HepG2 (cell line): ENCODE measurements around the gene SRSF10. TPM values are rescaled to one million over a fixed set of nuclear protein-coding genes. Genes with fewer than 3 reads are reported as not detected.

Source experiments
- ASH2L ChIP-seq: fragments of 300-600, 200-600 bp; sonication (generic); IDR thresholded peaks from 2 replicates; pipeline ENCODE4 v1.7.0; 2017; ENCODE audit warnings: low read depth, mild to moderate bottlenecking, moderate library complexity, mixed read lengths, low read length; ENCODE audit not compliant: insufficient read length
- ERF ChIP-seq: IDR thresholded peaks from 2 replicates; pipeline ENCODE4 v1.6.1; 2018; ENCODE audit warnings: missing biosample characterization, missing genetic modification reagents
- HCFC1 ChIP-seq: fragments of 150-350 bp; IDR thresholded peaks from 2 replicates; pipeline ENCODE4 v1.6.1; 2014; ENCODE audit warnings: low read depth, low read length
- TEAD2 ChIP-seq: sonication (generic); formaldehyde crosslinking; IDR thresholded peaks from 2 replicates; pipeline ENCODE4 v1.9.0; 2021; ENCODE audit warnings: missing genetic modification reagents
- ZBTB20 ChIP-seq: sonication (generic); formaldehyde crosslinking; IDR thresholded peaks from 2 replicates; pipeline ENCODE4 v1.8.1; 2023; ENCODE audit warnings: missing genetic modification reagents, low read depth, mild to moderate bottlenecking, borderline replicate concordance
- ZFP36 ChIP-seq: fragments of 150-350 bp; IDR thresholded peaks from 2 replicates; pipeline ENCODE4 v1.6.1; 2018; ENCODE audit warnings: borderline replicate concordance, low read length, low read depth; ENCODE audit not compliant: partially characterized antibody
- ZNF143 ChIP-seq: sonication (generic); formaldehyde crosslinking; IDR thresholded peaks from 2 replicates; pipeline ENCODE4 v1.4.0; 2020; ENCODE audit warnings: missing genetic modification reagents
- ZNF256 ChIP-seq: sonication (generic); formaldehyde crosslinking; conservative IDR thresholded peaks from 2 replicates; pipeline ENCODE4 v1.4.0; 2020; ENCODE audit warnings: missing genetic modification reagents
- ZNF329 ChIP-seq: sonication (generic); formaldehyde crosslinking; IDR thresholded peaks from 2 replicates; pipeline ENCODE4 v1.9.0; 2021; ENCODE audit warnings: low read depth, mild to moderate bottlenecking, missing genetic modification reagents
- ZNF484 ChIP-seq: sonication (generic); formaldehyde crosslinking; IDR thresholded peaks from 2 replicates; pipeline ENCODE4 v1.5.1; 2020; ENCODE audit warnings: mild to moderate bottlenecking, low read depth, missing genetic modification reagents, borderline replicate concordance
- ZNF614 ChIP-seq: IDR thresholded peaks from 2 replicates; pipeline ENCODE4 v1.6.1; 2018; ENCODE audit warnings: missing biosample characterization, missing genetic modification reagents, inconsistent platforms, borderline replicate concordance
- ZNF619 ChIP-seq: sonication (generic); formaldehyde crosslinking; IDR thresholded peaks from 2 replicates; pipeline ENCODE4 v1.4.0; 2020; ENCODE audit warnings: mild to moderate bottlenecking, missing genetic modification reagents
- ZNF709 ChIP-seq: sonication (generic); formaldehyde crosslinking; IDR thresholded peaks from 2 replicates; pipeline ENCODE4 v1.5.0; 2020; ENCODE audit warnings: mild to moderate bottlenecking, missing genetic modification reagents
- ZSCAN31 ChIP-seq: sonication (generic); formaldehyde crosslinking; IDR thresholded peaks from 2 replicates; pipeline ENCODE4 v1.5.0; 2020; ENCODE audit warnings: low read depth, mild to moderate bottlenecking, missing genetic modification reagents
- polyA plus RNA-seq, 8 experiments: library from polyadenylated mRNA; depleted of rRNA in 3 of 8; stranded (reverse) in 7 of 8; unstranded in 1 of 8; fragments of >200 nt; fragmentation: Illumina TruSeq in 4 of 8; extraction: Trizol in 4 of 8; gene quantifications; 2 replicates each; pipeline versions ENCODE4 v1.2.1 to v1.2.3, GENCODE V29; 2011 to 2016; ENCODE audit warnings: low read depth in 4 of 8, missing spikeins in 1 of 8, mixed read lengths in 1 of 8; ENCODE audit not compliant: insufficient read depth in 1 of 8
- total RNA-seq, 5 experiments: library from RNA; depleted of rRNA; stranded (reverse); fragments of >200 nt; fragmentation: Illumina TruSeq; extraction: Trizol; gene quantifications; 2 replicates each; pipeline ENCODE4 v1.2.3, GENCODE V29; 2016; ENCODE audit warnings: low read depth in 1 of 5
- TF ChIP-seq, protein P1 (sequence below): sonication (generic); formaldehyde crosslinking; IDR thresholded peaks from one replicate; pipeline ENCODE4 v1.5.1; 2020; ENCODE audit warnings: mild to moderate bottlenecking, missing genetic modification reagents; ENCODE audit errors: not compliant biosample characterization
- TF ChIP-seq, protein P2 (sequence below): sonication (generic); formaldehyde crosslinking; conservative IDR thresholded peaks from 2 replicates; pipeline ENCODE4 v1.5.0; 2020; ENCODE audit warnings: missing genetic modification reagents

SRSF10 gene
- total and polyA plus RNA-seq, 2 of the 13 experiments (the other 11 are each of a cell fraction or from before 2014, with no cell fraction given), result 126 to 186 TPM

DNA sequence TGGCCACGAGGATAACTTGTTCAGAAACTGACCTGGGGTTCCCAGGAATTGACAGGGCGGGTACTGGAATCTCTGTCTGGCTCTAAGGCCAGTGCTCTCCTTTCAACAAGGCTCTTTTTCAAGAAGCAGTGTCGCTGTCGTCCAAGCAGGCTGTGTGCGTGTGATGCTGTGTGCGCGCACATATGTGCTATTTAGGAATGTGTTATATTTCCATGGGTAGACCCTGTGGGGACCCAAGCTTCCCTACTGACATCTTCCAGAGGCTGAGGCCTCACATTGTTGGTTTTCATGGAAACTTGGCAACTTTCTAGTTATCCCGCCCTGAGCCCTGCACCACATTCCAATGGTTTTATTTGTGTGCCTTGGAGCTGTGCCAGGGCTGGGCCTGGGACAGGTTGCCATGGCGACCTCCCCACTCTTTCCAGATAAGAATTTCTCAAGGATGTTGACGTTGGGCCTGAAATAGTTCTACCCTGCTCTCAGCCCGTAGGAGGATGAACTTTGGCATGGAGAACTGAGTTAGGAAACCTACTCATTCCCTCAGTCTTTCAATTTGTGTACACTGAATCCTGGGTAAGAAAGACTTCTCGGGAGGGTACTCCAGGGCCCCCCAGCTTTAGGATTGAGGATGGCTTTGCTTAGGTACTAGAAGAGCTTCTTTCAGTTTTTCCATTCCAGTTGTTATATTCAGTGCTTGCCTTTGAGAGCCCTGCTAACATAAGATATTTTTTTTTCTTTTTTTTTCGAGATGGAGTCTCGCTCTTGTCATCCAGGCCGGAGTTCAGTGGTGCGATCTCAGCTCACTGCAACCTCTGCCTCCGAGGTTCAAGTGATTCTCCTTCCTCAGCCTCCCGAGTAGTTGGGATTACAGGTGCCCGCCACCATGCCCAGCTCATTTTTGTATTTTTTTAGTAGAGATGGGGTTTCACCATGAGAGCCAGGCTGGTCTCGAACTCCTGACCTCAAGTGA, 38.8 kb upstream of the SRSF10 start (continued):
- TF ChIP-seq, protein P1, sequence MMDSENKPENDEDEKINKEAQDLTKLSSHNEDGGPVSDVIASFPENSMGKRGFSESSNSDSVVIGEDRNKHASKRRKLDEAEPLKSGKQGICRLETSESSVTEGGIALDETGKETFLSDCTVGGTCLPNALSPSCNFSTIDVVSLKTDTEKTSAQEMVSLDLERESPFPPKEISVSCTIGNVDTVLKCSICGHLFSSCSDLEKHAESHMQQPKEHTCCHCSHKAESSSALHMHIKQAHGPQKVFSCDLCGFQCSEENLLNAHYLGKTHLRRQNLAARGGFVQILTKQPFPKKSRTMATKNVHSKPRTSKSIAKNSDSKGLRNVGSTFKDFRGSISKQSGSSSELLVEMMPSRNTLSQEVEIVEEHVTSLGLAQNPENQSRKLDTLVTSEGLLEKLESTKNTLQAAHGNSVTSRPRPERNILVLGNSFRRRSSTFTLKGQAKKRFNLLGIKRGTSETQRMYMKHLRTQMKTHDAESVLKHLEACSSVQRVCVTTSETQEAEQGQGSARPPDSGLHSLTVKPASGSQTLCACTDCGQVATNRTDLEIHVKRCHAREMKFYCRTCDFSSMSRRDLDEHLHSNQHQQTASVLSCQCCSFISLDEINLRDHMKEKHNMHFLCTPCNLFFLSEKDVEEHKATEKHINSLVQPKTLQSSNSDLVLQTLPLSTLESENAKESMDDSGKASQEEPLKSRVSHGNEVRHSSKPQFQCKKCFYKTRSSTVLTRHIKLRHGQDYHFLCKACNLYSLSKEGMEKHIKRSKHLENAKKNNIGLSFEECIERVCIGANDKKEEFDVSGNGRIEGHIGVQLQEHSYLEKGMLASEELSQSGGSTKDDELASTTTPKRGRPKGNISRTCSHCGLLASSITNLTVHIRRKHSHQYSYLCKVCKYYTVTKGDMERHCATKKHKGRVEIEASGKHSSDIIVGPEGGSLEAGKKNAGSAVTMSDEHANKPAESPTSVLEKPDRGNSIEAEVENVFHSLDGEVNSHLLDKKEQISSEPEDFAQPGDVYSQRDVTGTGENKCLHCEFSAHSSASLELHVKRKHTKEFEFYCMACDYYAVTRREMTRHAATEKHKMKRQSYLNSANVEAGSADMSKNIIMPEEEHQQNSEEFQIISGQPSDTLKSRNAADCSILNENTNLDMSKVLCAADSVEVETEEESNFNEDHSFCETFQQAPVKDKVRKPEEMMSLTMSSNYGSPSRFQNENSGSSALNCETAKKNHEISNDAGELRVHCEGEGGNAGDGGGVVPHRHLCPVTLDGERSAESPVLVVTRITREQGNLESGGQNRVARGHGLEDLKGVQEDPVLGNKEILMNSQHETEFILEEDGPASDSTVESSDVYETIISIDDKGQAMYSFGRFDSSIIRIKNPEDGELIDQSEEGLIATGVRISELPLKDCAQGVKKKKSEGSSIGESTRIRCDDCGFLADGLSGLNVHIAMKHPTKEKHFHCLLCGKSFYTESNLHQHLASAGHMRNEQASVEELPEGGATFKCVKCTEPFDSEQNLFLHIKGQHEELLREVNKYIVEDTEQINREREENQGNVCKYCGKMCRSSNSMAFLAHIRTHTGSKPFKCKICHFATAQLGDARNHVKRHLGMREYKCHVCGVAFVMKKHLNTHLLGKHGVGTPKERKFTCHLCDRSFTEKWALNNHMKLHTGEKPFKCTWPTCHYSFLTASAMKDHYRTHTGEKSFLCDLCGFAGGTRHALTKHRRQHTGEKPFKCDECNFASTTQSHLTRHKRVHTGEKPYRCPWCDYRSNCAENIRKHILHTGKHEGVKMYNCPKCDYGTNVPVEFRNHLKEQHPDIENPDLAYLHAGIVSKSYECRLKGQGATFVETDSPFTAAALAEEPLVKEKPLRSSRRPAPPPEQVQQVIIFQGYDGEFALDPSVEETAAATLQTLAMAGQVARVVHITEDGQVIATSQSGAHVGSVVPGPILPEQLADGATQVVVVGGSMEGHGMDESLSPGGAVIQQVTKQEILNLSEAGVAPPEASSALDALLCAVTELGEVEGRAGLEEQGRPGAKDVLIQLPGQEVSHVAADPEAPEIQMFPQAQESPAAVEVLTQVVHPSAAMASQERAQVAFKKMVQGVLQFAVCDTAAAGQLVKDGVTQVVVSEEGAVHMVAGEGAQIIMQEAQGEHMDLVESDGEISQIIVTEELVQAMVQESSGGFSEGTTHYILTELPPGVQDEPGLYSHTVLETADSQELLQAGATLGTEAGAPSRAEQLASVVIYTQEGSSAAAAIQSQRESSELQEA (CRISPR knock-in tag), result no peak
- TF ChIP-seq ZNF709 (CRISPR knock-in tag), result no peak
- TF ChIP-seq ZNF619 (CRISPR knock-in tag), result no peak
- TF ChIP-seq ZNF329 (CRISPR knock-in tag), result no peak
- TF ChIP-seq ZNF256, result no peak
- peak; percentile 65 for TF ChIP-seq ZNF143 (CRISPR knock-in tag)
- no peak for TF ChIP-seq HCFC1
- no peak for TF ChIP-seq ZFP36
- no peak for TF ChIP-seq TEAD2 (CRISPR knock-in tag)
- TF ChIP-seq ZNF614 (CRISPR knock-in tag), result peak; percentile 80
- TF ChIP-seq ASH2L, result peak; percentile 79
- TF ChIP-seq ZNF484 (CRISPR knock-in tag), result no peak
- TF ChIP-seq ERF (CRISPR knock-in tag), result peak; percentile 37; the same call in 1 of the 2 replicates
- 0 out of 2 replicates have a peak, but pooled peaks have one; percentile 35 for TF ChIP-seq ZBTB20 (CRISPR knock-in tag)
- TF ChIP-seq, protein P2, sequence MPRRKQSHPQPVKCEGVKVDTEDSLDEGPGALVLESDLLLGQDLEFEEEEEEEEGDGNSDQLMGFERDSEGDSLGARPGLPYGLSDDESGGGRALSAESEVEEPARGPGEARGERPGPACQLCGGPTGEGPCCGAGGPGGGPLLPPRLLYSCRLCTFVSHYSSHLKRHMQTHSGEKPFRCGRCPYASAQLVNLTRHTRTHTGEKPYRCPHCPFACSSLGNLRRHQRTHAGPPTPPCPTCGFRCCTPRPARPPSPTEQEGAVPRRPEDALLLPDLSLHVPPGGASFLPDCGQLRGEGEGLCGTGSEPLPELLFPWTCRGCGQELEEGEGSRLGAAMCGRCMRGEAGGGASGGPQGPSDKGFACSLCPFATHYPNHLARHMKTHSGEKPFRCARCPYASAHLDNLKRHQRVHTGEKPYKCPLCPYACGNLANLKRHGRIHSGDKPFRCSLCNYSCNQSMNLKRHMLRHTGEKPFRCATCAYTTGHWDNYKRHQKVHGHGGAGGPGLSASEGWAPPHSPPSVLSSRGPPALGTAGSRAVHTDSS (CRISPR knock-in tag), result no peak
- no peak for TF ChIP-seq ZSCAN31 (CRISPR knock-in tag)
